GM19438 (cell line): Measurements from ENCODE around the gene DMKN.
"Not testable (repeated sequence)": the region's sequence is repeated elsewhere in the genome, so short reads cannot be mapped to it uniquely, and the experiment has no call there.

Source experiments
- ATAC-seq: cut with Tn5 transposase; IDR thresholded peaks from one replicate; pipeline ENCODE4 v1.9.1; 2021; ENCODE audit warnings: low read depth; ENCODE audit not compliant: unreplicated experiment

Gene DMKN

GRCh38 chr19:35470128-35470527 is 43.3 kb downstream of the DMKN start:
- no peak for ATAC-seq

GRCh38 chr19:35468637-35469036 is 44.8 kb downstream of the DMKN start:
- ATAC-seq = peak; percentile 83

- ATAC-seq = no peak
Observed at GRCh38 chr19:35466259-35466658, 47.2 kb downstream of the DMKN start.

- not testable (repeated sequence) for ATAC-seq
Observed at GRCh38 chr19:35462956-35463355, 50.5 kb downstream of the DMKN start.

GRCh38 chr19:35462476-35462953 is 50.9 kb downstream of the DMKN start:
- no peak for ATAC-seq

- ATAC-seq = not testable (repeated sequence)
Observed at GRCh38 chr19:35461788-35462187, 51.7 kb downstream of the DMKN start.

GRCh38 chr19:35461060-35461459 is 52.4 kb downstream of the DMKN start:
- no peak for ATAC-seq

- no peak for ATAC-seq
Observed at GRCh38 chr19:35460608-35461007, 52.8 kb downstream of the DMKN start.

- no peak for ATAC-seq
Observed at GRCh38 chr19:35459414-35460082, 53.9 kb downstream of the DMKN start.

GRCh38 chr19:35458731-35459391 is 54.6 kb downstream of the DMKN start:
- peak; percentile 47 for ATAC-seq

- no peak for ATAC-seq
Observed at GRCh38 chr19:35458192-35458591, 55.3 kb downstream of the DMKN start.

GRCh38 chr19:35457173-35457572 is 56.3 kb downstream of the DMKN start:
- ATAC-seq = no peak

- ATAC-seq = no peak
Observed at GRCh38 chr19:35455616-35456201, 57.7 kb downstream of the DMKN start.

GRCh38 chr19:35454663-35455062 is 58.8 kb downstream of the DMKN start:
- no peak for ATAC-seq

- no peak for ATAC-seq
Observed at GRCh38 chr19:35451338-35452096, 61.9 kb downstream of the DMKN start.

- ATAC-seq = no peak
Observed at GRCh38 chr19:35449359-35450043, 63.9 kb downstream of the DMKN start.

GRCh38 chr19:35447606-35448469 is 65.6 kb downstream of the DMKN start, which contains the start of gene FFAR2:
Gene FFAR2, plus strand, starts transcription at chr19:35448257. Its CDS starts 1,458 bp downstream, at chr19:35449715.
- ATAC-seq = no peak
